H54 (cell line): ENCODE results near the gene HDDC3.
"Not testable (repeated sequence)": the region's sequence is repeated elsewhere in the genome, so short reads cannot be mapped to it uniquely, and the experiment has no call there.

ENCODE experiments used
- DNase-seq: peaks from one replicate; pipeline ENCODE4 v3.0.0; 2011; ENCODE audit warnings: low spot score, mixed read lengths; ENCODE audit not compliant: insufficient read length
- FAIRE-seq: peaks from 3 replicates; lab custom pipeline; 2011; peaks lifted over from hg19 to GRCh38; lab: Jason Lieb, UNC
- POLR2A ChIP-seq: IDR thresholded peaks from 2 replicates; pipeline ENCODE4 v1.6.1; 2011; ENCODE audit warnings: low read depth, mild to moderate bottlenecking, low read length

HDDC3 gene

DNA sequence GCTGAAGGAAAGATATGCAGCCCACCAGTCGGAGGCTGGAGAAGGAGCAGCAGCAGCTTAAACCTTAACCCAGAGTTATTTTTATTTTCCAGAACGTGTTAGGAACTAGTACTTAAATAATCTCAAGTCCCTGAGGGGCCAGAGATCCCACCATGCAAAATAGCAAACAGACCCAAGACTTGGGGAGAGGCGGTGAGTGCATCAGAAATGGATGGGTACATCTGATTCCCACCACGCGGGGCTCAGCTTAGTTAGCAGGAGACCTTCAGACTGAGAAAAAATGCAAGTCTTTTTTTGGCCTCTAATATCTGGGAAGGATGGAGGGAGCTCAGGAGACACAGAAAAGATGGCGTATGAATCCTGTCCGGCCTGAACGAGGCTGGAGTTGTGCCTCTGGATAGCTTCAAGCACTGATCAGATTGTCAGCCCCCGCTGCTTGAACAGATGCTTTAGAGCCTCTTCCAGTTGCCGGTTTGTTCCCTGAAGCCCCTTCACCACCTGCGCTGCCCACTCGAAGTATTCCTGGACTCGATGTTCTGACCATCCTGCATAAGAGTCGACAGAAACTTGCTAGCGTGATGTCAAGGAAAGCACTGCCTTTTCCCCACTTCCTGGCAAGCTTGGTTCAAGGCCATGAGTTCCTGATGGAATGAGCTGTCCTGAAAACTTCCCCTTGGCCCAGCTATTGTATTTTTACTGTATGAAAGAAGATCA, 1.3 kb downstream of the HDDC3 start:
- DNase-seq (no peak), FAIRE-seq (no peak)
- TF ChIP-seq POLR2A = no peak

DNA sequence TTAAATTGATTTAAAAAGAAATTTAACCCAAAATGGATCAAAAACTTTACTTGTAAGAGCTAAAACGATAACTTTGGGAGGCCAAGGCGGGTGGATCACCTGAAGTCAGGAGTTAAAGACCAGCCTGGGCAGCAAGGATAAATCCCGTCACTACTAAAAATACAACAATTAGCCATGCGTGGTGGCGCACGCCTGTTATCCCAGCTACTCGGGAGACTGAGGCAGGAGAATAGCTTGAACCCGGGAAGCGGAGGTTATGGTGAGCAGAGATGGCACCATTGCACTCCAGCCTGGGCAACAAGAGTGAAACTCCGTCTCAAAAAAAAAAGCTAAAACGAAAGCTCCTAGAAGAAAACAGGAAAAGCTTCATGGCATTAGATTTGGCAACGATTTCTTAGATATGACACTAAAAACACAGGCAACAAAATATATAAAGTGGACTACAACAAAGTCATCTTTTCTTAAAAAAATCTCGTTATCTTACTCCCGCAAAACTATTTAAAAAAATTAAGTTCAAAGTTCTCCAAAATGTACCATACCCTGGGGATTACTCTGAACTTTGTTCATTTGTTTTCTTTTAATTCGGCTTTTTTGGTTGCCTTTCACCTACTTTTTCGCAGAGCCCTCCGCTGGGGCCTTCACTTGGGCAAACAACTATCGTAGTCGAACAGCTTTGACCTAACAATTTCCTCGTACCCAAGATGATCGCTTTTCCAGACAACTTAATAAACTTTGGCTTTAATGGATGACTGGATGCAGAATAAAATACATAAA, 2.9 kb downstream of the HDDC3 start:
- FAIRE-seq = no peak
- DNase-seq = no peak
- no peak for TF ChIP-seq POLR2A

DNA sequence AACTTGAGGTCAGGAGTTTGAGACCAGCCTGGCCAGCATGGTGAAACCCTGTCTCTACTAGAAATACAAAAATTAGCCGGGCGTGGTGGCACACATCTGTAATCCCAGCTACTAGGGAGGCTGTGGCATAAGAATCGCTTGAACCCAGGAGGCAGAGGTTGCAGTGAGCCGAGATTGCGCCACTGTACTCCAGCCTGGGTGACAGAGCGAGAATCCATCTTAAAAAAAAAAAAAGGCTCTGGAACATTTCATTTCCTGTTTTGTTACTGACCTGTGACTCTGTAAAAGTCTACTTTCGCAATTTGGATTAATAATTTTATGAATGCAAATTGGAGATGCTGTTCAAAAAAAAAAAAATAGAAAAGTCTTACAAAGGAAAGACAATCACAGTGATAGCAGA, 4.2 kb downstream of the HDDC3 start:
- not testable (repeated sequence) for FAIRE-seq, DNase-seq

DNA sequence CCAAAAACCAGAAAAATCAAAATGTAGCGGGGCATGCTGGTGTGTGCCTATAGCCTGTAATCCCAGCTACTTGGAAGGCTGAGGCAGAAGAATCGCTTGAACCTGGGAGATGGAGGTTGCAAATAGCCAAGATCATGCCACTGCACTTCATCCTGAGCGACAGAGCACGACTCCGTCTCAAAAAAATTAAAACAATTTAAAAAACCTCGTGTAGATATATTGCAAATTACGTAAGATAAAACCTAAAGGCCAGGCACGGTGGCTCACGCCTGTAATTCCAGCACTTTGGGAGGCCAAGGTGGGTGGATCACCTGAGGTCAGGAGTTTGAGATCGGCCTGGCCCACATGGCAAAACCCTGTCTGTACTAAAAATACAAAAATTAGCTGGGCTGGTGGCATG, 5.6 kb downstream of the HDDC3 start:
- not testable (repeated sequence) for FAIRE-seq, DNase-seq

DNA sequence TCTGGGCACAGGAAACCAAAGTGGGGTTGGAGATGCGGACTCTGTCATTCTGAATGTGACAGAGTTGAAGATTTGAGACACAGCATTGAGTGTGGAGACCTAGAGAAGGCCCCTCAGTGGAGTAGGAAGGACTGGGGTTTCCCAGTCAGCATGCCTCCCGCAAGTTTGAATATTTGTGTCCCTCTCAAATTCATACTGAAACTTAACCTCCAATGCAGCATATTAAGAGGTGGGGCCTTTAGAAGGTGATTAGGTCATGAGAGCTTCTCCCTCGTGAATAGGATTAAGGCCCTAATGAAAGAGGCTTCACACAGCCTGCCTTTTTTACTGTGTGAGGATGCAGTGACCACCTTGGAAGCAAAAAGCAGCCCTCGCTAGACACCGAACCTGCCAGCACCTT, 8.0 kb downstream of the HDDC3 start:
- FAIRE-seq = no peak

DNA sequence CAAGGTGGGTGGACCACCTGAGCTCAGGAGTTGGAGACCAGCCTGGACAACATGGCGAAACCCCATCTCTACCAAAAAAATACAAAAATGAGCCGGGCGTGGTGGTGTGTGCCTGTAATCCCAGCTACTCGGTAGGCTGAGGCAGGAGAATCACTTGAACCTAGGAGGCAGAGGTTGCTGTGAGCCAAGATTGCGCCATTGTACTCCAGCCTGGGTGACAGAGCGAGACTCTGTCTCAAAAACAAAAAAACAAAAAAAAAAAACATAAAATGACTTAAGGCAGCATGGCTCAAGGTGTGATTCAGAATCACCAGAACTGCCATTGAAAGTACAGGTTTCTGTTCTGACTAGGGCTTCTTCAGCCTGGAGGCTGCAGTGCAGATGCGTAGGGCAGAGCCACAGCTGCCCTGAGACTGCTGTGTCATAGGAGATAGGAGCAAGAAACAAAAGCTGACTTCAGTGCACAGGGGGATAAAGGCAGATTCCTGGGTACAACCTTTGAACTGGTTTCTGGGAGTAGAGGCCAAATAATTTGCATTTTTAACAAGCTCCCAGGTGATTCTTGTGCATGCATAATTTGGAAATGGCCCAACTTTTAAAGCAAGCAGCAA, 9.5 kb downstream of the HDDC3 start:
- not testable (repeated sequence) for FAIRE-seq

More for the DNA sequence above, 8.0 kb downstream of the HDDC3 start:
- TF ChIP-seq POLR2A = no peak
- DNase-seq = no peak

DNA sequence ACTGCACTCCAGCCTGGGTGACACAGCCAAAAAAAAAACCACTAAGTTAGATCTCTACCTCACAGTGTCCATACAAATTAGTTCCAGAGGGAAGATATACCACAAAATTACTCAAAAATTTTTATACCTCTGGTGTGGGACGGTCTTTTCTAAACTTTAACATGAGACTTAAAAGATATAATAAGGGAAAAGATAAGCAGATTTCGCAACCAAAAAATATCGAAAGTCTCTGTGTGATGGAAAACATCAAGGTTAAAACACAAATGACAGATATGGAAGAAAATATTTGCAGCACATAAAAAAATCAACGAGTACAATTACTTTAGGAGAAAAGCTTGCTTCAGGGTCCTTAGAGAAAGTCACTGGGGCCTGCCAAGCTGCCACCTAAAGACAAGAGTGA, 10.5 kb downstream of the HDDC3 start:
- no peak for TF ChIP-seq POLR2A
- FAIRE-seq (no peak), DNase-seq (no peak)

More for the DNA sequence above, 9.5 kb downstream of the HDDC3 start:
- not testable (repeated sequence) for DNase-seq

DNA sequence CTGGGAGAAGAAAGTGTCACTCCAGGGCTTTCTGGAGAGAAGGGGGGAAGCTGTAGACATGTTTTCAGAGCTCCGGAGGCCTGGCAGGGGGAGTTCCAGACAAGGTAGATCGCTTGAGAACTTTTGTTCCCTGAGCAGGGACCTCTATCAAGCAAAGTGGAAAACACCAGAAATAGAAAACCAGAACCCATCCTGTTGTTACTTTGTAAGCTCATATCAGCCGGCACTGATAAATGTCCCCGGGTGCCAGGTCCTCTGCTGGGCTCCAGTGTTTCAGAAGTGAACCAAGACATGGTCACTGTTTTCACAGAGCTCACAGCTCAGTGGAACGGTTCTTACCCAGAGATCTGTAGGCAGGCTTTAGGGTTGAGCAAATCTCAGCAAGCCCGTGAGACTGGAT, 13.5 kb downstream of the HDDC3 start:
- no peak for TF ChIP-seq POLR2A
- DNase-seq (no peak), FAIRE-seq (no peak)

DNA sequence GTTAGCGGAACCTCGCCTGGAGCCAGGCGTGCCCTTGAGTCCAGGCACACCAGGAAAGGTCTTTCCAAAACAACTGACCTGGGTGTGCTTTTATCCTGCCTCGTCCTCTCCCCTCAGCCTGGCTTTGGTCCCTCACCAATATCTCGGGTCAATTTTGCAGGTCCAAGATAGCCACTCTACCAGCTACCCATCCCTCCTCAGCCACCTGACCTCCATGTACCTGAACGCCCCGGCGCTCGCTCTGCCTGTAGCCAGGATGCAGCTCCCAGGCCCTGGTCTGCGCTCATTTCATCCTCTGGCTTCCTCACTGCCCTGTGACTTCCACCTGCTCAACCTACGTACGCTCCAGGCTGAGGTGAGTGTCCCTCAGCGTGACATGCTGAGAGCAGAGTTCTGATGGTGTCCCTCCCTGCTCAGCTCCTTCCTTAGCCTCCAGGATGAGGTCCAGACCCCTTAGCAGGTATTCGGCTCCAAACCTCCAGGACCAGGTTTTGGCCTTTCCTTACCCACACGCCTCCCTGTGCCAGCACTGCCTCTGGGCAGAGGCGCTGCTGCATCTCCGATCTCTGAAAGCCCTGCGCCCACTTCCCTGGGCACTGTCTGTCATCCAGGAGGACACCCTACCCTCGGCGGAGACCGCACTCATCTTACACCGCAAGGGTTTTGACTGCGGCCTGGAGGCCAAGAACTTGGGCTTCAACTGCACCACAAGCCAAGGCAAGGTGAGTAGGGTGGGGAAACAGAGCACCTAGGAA, 14.1 kb downstream of the HDDC3 start:
- no peak for TF ChIP-seq POLR2A
- FAIRE-seq (no peak), DNase-seq (no peak)

DNA sequence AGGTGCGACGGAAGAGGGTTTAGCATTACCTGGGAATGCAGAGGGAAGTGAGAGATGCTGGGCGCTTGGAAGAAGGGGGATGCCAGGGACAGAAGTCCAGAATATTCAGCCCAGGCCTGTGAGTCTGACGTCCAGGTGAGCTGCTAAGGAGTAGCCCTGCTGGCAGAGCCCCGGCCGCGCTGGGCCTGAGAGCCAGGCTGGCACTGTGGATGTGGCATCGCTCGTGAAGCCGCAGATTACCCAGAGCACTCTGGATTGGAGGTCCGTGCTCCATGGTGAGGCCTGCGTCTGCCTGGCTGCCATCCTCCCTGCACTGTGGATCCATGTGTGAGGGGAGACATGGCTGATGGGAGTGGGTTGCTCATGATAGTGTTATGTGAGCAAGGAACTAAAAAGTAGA, 14.8 kb downstream of the HDDC3 start:
- DNase-seq (no peak), FAIRE-seq (no peak)
- TF ChIP-seq POLR2A = no peak

DNA sequence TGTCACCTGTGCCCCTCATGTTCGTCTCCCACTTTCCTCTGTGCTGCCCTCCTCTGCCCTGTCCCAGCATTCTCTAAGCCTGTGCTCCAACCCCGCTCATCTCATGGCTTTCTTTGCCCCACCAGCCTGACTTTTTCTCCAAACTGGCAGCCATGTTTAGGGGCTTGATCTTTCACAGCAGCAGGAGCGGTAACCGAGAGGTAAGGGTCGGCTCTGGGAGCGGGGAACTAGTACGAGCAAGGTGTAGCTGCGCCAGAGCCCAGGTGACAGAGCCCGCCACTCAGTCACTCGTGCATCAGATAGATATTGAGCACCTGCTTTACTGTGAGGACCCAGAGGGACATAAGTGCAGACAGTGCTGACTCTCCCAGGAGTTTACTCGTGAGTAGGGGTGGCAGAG, 15.9 kb downstream of the HDDC3 start:
- no peak for FAIRE-seq
- no peak for TF ChIP-seq POLR2A
- no peak for DNase-seq

DNA sequence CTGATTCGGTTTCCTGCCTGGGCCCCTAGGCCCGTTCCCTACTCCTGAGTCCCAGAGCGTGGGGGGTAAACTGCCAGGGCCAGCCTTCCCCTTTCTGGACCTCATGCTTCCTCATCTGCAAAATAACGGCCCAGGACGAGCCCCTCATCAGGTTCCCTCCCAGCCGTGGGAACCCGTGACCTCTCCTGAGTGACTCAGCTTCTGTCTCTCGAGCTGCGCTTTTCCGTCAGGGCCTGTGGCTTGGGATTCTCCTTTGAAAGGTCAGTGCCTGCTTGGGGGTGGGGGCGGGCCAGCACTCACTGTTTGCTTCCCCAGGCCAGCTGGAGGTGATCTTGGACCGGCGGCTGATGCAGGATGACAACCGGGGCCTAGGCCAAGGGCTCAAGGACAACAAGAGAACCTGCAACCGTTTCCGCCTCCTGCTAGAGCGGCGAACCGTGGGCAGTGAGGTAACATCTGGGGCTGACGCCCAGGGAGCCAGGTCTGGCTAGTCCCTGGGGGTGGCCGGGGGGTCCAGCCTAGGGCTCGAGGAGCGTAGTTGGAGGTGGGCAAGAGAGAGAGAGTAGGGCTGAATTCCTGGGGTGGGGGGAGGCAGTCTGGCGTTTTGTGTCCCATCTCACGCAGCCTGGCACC, 16.4 kb downstream of the HDDC3 start:
- FAIRE-seq (no peak), DNase-seq (no peak)
- TF ChIP-seq POLR2A = no peak

DNA sequence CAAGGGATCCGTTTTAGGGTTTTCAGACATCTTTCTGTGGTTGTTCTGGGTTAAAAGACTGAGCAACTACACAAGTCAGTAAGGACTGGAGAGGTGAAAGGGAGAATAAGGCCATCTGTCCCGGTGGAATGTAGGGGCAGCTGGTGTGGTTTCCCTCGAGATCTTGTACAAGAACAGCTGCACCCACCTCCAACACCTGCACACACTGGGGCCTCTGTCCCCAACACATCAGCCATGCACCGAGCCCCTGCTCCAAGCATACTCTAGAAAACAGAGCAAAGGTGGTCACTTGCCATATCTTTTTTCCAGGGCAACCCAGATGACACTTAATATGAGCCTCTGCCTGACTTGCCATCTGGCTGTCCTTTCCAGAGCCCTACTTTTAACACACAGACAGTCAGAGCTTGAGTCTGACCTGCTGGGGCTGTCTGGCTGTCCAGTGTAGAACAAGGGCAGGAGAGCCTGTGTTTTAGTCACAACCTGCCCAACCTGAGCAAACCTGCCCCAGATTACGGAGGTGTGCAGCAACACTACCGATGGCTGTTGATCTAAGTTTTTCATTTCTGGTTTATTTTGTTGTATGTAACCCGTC, 17.0 kb downstream of the HDDC3 start:
- DNase-seq (no peak), FAIRE-seq (no peak)
- no peak for TF ChIP-seq POLR2A
